Pulmonary artery endothelial cell (primary cell): ENCODE data around the gene CCDC47. TPM values are rescaled to one million over a fixed set of nuclear protein-coding genes. Genes with fewer than 3 reads are reported as not detected.
"Not testable (repeated sequence)": the region's sequence is repeated elsewhere in the genome, so short reads cannot be mapped to it uniquely, and the experiment has no call there.

Experiments used
- DNase-seq: peaks from one replicate; pipeline ENCODE4 v3.0.0-alpha.2; 2011; ENCODE audit warnings: low read depth, low spot score
- total RNA-seq: library from RNA; depleted of rRNA; stranded (reverse); fragments of >200 nt; gene quantifications from 2 replicates; pipeline ENCODE4 v1.2.3, GENCODE V29; 2014

CCDC47 gene
- total RNA-seq, 1 donor from 2014 or later = 92.4 TPM

DNA sequence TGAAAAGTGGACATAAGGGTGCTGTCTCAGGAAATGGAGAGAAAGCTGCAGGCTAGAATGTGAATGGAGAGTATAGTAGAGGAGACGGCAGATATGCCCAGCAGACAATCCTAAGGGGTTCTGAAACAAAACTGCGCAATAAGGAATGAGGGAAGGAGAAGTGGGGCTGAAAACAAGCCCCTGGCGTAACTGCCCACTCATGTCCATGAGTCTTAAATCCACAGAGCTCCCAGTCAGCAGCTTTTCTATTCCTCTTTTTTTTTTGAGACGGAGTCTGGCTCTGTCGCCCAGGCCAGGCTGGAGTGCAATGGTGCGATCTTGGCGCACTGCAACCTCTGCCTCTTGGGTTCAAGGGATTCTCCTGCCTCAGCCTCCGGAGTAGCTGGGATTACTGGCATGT is 37.7 kb downstream of the CCDC47 start:
- DNase-seq = no peak

GRCh38 chr17:63722403-63722802 is 51.0 kb downstream of the CCDC47 start:
- no peak for DNase-seq

DNA sequence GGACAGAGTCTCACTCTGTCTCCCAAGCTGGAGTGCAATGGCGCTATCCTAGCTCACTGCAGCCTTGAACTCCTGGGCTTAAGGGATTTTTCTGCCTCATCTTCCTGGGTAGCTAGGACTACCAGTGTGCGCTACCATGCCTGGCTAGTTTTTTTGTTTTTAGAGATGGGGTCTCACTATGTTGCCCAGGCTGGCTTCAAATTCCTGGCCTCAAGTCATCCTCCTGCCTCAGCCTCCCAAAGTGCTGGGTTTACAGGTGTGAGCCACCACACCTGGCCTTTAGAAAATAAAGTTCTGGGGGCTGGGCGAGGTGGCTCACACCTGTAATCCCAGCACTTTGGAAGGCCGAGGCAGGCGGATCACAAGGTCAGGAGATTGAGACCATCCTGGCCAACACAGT is 53.2 kb downstream of the CCDC47 start:
- not testable (repeated sequence) for DNase-seq

- no peak for DNase-seq
These were observed 54.4 kb downstream of the CCDC47 start for GRCh38 chr17:63718988-63719387.

GRCh38 chr17:63716426-63716825 is 57.0 kb downstream of the CCDC47 start:
- no peak for DNase-seq

DNA sequence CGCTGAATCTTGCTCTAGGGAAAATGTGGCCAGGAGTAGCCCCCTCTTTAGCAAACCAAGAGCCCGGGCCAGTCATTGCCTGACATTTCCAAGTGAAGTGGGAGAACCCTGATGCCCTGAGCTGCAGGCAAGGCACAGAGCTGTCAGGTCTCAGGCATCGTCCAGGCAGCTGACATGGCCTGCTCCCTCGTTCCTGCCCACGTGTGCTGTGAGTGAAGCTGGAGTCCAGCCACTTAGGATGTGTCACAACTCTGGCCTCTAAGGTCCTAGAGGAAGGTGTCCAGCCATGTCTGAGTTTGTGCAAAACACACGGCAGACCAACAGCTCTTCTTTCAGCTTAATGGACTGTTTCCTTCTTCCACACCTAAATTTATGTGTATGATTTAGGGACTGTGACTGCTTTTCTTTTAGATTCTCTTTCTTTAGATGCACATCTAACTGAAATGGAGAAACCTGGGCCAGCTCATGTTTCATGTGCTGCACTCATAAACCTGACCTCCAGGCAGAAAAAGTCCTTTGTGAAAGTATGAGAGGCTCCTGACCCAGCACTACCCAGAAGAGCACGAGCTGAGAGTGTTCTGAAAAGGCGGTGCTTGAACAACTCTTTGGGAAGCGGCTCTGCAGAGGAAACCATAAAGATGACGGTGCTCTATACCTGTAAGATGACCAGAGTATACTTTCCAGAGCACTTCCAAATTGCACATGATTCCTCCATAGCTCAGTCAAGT is 58.7 kb downstream of the CCDC47 start:
- DNase-seq = no peak

- no peak for DNase-seq
These were observed 64.3 kb downstream of the CCDC47 start for GRCh38 chr17:63709110-63709509.

GRCh38 chr17:63707151-63707550 is 66.2 kb downstream of the CCDC47 start:
- DNase-seq = no peak

DNA sequence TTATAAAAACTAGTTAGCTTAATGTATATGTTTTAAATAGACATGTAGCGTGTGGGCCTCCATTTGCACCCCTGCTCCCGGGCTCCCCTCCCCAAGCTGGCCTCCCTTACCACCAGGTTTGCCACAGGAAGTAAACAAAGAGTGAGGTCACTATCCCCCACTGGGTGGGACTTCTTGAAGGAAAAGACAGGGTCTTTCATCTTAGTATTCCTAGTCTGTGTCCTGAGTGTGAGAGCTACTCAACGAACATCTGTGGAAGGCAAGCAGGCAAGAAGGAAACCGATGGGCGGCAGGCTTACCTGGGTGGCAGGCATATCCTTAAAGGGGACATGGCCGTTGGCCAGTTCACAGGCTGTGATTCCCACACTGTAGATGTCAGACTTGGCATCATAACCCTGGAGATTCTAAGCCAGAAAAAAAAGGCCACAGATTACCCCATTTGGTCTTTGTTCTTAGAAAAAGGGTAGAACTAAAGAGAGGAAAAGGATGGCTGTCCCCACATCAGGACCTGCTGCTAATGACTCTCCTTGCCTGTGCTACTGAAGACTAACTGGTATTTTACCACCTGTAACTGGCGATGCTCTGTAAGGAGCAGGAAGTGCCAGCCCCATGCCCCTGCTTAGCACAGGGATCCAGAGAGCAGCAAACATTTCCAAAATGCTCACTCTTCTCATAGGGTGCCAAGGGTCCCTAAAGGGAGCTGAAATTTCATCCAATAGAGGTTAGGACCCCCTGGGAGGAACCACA is 66.9 kb downstream of the CCDC47 start:
- no peak for DNase-seq

DNA sequence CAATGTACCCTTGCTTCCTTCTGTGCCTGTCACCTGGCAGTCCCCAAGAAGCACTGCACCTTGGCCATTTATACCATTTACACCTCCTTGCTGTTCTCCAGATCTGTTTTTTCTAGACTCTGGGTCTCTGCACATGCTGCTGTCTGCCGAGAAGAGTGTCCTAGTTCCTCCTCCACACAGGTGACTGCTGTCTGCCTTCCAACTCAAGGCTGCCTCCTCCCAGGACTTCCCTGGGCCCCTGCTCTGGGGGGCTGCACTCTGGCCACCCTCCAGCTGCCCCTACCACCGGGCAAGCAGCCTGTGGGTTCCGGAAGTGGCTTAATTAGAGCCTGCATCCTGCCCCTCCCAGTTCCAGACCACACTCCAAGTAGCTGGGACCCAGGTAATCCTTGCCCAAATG is 67.7 kb downstream of the CCDC47 start:
- DNase-seq = no peak

DNA sequence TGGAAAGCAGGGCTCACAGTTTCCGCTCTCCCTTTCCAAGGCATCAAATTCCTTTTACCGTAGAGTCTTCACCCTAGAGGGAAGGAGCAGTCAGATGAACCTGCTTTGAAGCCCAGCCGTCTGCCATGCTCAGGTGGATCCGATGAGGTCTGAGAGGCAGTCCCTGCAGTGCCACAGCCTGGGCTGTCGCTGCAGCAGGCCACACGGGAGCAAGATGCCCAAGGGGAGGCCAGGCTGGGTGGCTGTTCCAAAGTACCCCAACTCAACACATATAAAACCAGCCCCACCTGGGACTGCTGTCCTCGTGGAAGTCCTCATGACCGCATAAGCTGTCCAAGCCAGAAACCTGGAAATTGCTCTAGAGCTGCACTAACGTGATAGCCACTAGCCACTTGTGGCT is 68.6 kb downstream of the CCDC47 start:
- DNase-seq = no peak

GRCh38 chr17:63704259-63704576 is 69.2 kb downstream of the CCDC47 start:
- no peak for DNase-seq

GRCh38 chr17:63703556-63704258 is 69.7 kb downstream of the CCDC47 start:
- no peak for DNase-seq

DNA sequence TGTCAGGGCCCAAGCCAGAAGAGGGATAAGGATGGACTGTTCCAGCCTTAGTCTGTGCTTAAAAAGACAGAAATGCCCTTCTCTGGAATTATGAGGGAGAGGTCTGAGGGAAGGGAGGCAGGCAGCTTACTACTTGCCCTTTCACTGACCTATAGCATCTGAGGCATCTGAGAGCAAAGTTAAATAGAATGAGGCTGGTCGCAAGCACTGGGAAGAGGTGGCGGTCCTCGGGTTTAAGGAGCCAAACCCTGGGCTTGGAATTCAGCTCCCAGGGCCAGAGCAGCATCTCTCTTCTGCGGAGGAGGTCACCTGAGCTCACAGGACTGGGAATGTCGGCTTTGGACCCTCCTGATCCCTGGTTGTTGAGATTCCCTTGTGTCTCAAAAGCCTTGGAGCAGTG is 70.4 kb downstream of the CCDC47 start:
- DNase-seq = no peak

- no peak for DNase-seq
These were observed 70.7 kb downstream of the CCDC47 start for GRCh38 chr17:63702721-63703015.

- DNase-seq = no peak
These were observed 71.3 kb downstream of the CCDC47 start for GRCh38 chr17:63701868-63702720.

- no peak for DNase-seq
These were observed 72.0 kb downstream of the CCDC47 start for GRCh38 chr17:63701456-63701820.

DNA sequence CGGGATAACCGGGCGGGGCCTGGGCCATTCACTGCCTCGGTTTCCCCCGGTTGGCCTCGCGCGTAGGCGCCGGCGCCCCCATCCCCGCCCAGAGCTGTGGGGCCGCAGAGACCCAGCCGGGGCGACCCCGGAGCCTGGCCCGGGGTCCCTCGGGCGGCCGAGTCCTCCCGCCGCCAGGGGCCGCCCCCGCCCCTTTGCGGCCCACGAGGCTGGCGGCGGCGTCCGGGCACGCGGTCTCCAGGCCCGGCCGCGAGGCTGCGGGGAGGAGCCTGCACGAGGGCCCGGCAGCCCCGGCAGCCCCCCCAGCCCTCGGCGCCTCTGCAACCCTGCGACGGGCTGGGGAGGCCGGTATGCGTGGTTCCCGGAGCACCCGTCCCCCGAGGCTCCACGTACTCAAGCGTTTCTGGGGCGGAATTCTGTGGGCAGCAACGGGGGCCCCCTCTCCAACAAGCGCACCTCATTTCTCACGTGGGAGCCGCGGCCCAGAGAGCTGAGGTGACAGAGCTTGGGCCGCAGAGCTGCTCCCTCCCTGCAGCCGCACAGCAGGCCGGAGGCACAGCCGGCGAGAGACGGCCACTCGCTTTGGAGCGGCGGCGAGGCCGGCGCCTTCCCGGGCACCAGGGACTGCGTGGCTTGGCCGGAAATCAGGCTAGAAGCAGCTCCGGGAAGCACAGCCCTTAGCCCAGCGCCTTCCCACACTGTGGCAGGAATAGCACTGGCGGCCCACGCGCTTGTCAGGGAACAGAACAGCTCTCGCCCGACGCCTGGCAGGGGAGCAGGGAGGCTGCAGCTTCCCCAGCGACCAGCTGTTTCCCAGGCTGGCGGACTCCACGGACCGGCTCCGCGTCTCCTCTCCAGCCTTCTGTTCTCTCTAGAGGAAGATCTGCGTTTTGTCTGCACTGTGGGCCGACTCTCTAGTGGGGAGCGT is 72.6 kb downstream of the CCDC47 start:
- no peak for DNase-seq

DNA sequence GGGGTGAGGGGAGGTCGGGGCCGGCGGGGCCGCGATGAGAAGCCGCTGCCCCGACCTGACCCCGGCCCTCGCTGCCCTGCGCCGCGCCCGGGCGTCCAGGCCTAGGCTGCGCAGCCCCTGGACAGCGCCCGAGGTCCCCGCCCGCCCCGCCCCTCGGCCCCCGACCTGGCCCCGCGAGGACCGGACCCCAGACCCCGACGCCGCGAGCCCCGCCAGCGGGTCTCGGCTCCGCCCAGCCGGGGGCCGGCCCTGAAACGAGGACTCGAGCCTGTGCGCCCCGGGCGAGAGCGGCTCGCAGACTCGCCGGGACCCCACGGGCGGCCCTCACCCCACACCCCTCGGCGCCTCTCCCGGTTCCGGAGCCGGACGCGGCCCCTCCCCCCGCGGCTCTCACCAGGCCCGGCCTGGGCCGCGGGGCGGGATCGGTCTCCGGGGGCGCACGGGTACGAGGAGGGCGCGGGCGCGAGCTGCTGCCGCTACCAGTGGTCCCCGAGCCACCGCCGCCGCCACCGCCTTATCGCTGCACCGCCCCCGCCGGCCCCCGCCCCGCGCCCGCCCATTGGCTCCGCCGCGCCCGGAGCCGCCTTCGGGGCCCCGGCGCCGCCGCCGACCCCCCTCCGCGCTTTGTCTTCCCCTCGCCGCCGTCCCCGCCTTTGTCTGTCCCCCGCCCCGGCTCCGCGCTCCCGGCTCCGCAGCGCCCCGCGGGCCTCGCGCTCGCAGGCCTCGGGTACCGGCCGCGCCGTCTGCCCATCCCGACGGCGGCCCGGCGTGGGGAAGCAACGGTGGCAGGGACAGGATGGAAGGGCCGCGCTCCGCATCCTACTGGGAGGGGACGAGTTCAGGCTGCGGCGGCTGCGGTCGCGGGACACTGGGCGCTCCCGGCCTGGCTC is 73.5 kb downstream of the CCDC47 start, which contains the start of gene LIMD2:
Gene LIMD2 (minus strand): TSS at position 488 of the 890 bp plus-strand sequence. CDS start 827 bp downstream, outside the sequence.
- DNase-seq = no peak
